ENCODE data around the gene GJA4. TPM values are rescaled to one million over a fixed set of nuclear protein-coding genes. Genes with fewer than 3 reads are reported as not detected.

Gene GJA4
- total and polyA plus RNA-seq, 2 of the 8 experiments (the other 6 are each of a cell fraction or from before 2014, with no cell fraction given) = 3.2 to 3.9 TPM

DNA sequence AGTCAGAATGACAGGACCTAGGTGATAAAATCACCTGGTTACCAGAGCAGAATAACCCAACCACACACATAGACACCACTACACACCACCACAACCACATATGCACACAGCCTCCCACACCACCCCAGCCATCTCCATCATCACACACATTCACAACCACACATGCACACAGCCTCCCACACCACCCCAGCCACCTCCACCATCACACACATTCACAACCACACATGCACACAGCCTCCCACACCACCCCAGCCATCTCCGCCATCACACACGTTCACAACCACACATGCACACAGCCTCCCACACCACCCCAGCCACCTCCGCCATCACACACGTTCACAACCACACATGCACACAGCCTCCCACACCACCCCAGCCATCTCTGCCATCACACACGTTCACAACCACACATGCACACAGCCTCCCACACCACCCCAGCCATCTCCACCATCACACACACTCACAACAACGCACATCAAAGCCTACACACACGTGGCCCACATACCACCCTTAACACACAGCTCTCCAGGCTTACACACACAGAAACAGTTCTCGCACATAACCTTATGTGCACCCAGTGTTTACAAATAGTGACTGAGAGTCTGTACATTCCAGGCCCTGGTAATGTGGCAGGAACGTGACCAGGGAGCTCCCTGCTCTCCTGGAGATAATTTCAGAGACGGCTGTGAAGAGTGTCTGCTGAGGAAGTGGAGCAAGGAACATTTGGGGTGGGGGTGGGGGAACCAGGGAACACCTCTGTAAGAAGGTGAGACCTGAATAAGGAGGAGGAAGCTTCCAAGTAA is 15.1 kb upstream of the GJA4 start (continued):
- TF ChIP-seq, protein P1, sequence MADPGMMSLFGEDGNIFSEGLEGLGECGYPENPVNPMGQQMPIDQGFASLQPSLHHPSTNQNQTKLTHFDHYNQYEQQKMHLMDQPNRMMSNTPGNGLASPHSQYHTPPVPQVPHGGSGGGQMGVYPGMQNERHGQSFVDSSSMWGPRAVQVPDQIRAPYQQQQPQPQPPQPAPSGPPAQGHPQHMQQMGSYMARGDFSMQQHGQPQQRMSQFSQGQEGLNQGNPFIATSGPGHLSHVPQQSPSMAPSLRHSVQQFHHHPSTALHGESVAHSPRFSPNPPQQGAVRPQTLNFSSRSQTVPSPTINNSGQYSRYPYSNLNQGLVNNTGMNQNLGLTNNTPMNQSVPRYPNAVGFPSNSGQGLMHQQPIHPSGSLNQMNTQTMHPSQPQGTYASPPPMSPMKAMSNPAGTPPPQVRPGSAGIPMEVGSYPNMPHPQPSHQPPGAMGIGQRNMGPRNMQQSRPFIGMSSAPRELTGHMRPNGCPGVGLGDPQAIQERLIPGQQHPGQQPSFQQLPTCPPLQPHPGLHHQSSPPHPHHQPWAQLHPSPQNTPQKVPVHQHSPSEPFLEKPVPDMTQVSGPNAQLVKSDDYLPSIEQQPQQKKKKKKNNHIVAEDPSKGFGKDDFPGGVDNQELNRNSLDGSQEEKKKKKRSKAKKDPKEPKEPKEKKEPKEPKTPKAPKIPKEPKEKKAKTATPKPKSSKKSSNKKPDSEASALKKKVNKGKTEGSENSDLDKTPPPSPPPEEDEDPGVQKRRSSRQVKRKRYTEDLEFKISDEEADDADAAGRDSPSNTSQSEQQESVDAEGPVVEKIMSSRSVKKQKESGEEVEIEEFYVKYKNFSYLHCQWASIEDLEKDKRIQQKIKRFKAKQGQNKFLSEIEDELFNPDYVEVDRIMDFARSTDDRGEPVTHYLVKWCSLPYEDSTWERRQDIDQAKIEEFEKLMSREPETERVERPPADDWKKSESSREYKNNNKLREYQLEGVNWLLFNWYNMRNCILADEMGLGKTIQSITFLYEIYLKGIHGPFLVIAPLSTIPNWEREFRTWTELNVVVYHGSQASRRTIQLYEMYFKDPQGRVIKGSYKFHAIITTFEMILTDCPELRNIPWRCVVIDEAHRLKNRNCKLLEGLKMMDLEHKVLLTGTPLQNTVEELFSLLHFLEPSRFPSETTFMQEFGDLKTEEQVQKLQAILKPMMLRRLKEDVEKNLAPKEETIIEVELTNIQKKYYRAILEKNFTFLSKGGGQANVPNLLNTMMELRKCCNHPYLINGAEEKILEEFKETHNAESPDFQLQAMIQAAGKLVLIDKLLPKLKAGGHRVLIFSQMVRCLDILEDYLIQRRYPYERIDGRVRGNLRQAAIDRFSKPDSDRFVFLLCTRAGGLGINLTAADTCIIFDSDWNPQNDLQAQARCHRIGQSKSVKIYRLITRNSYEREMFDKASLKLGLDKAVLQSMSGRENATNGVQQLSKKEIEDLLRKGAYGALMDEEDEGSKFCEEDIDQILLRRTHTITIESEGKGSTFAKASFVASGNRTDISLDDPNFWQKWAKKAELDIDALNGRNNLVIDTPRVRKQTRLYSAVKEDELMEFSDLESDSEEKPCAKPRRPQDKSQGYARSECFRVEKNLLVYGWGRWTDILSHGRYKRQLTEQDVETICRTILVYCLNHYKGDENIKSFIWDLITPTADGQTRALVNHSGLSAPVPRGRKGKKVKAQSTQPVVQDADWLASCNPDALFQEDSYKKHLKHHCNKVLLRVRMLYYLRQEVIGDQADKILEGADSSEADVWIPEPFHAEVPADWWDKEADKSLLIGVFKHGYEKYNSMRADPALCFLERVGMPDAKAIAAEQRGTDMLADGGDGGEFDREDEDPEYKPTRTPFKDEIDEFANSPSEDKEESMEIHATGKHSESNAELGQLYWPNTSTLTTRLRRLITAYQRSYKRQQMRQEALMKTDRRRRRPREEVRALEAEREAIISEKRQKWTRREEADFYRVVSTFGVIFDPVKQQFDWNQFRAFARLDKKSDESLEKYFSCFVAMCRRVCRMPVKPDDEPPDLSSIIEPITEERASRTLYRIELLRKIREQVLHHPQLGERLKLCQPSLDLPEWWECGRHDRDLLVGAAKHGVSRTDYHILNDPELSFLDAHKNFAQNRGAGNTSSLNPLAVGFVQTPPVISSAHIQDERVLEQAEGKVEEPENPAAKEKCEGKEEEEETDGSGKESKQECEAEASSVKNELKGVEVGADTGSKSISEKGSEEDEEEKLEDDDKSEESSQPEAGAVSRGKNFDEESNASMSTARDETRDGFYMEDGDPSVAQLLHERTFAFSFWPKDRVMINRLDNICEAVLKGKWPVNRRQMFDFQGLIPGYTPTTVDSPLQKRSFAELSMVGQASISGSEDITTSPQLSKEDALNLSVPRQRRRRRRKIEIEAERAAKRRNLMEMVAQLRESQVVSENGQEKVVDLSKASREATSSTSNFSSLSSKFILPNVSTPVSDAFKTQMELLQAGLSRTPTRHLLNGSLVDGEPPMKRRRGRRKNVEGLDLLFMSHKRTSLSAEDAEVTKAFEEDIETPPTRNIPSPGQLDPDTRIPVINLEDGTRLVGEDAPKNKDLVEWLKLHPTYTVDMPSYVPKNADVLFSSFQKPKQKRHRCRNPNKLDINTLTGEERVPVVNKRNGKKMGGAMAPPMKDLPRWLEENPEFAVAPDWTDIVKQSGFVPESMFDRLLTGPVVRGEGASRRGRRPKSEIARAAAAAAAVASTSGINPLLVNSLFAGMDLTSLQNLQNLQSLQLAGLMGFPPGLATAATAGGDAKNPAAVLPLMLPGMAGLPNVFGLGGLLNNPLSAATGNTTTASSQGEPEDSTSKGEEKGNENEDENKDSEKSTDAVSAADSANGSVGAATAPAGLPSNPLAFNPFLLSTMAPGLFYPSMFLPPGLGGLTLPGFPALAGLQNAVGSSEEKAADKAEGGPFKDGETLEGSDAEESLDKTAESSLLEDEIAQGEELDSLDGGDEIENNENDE (IDR thresholded peaks at IDR 0.05; ENCODE audit: insufficient replicate concordance, low read length) = no peak
- no peak for TF ChIP-seq EZH2 (IDR thresholded peaks at IDR 0.05; ENCODE audit: low read depth, low read length, severe bottlenecking)
